Measurements from ENCODE around the gene RFNG. TPM values are rescaled to one million over a fixed set of nuclear protein-coding genes. Genes with fewer than 3 reads are reported as not detected.

RFNG gene
- total and polyA plus RNA-seq, 2 of the 13 experiments (the other 11 are each of a cell fraction or from before 2014, with no cell fraction given), result 61.4 to 64.0 TPM

GRCh38 chr17:82055965-82056728 lies 4.5 kb upstream of the RFNG start (continued):
- TF ChIP-seq ZNF550 (CRISPR knock-in tag; IDR thresholded peaks at IDR 0.05; ENCODE audit: borderline replicate concordance) (0 out of 2 replicates have a peak, but pooled peaks have one; percentile 23), ZNF773 (CRISPR knock-in tag; IDR thresholded peaks at IDR 0.05; ENCODE audit: borderline replicate concordance) (0 out of 2 replicates have a peak, but pooled peaks have one; percentile 14), TOPORS (CRISPR knock-in tag; IDR thresholded peaks at IDR 0.05) (0 out of 2 replicates have a peak, but pooled peaks have one; percentile 31), PREB (CRISPR knock-in tag; IDR thresholded peaks at IDR 0.05) (0 out of 2 replicates have a peak, but pooled peaks have one; percentile 31), ZNF724P (CRISPR knock-in tag; IDR thresholded peaks at IDR 0.05; ENCODE audit: borderline replicate concordance) (peak; percentile 77; the same call in 1 of the 2 replicates)
- TF ChIP-seq, protein P1, sequence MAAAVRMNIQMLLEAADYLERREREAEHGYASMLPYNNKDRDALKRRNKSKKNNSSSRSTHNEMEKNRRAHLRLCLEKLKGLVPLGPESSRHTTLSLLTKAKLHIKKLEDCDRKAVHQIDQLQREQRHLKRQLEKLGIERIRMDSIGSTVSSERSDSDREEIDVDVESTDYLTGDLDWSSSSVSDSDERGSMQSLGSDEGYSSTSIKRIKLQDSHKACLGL (CRISPR knock-in tag; IDR thresholded peaks at IDR 0.05), result peak; percentile 25; the same call in 1 of the 2 replicates
- TF ChIP-seq, protein P2, sequence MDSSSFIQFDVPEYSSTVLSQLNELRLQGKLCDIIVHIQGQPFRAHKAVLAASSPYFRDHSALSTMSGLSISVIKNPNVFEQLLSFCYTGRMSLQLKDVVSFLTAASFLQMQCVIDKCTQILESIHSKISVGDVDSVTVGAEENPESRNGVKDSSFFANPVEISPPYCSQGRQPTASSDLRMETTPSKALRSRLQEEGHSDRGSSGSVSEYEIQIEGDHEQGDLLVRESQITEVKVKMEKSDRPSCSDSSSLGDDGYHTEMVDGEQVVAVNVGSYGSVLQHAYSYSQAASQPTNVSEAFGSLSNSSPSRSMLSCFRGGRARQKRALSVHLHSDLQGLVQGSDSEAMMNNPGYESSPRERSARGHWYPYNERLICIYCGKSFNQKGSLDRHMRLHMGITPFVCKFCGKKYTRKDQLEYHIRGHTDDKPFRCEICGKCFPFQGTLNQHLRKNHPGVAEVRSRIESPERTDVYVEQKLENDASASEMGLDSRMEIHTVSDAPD (CRISPR knock-in tag; IDR thresholded peaks at IDR 0.05), result 0 out of 2 replicates have a peak, but pooled peaks have one; percentile 11
